A673 (cell line): Measurements from ENCODE around the gene TMEM54. TPM values are rescaled to one million over a fixed set of nuclear protein-coding genes. Genes with fewer than 3 reads are reported as not detected.

Experiments used
- BruUV-seq: library from RNA; stranded (reverse); fragments of 400-500 nt; replicated peaks from 2 replicates; lab custom pipeline; 2021; lab: Mats Ljungman, UMichigan
- CTCF ChIA-PET: fragments of 300-600 bp; sonication (Branson Sonifier 250); formaldehyde crosslinking; loops from one replicate; lab custom pipeline; 2022; ENCODE audit warnings: antibody characterized with exemption; lab: Charles Lee
- POLR2A ChIA-PET: fragments of 300-600 bp; sonication (Branson Sonifier 250); formaldehyde crosslinking; loops from one replicate; lab custom pipeline; 2022; ENCODE audit warnings: antibody characterized with exemption; ENCODE audit not compliant: low non-redundant PET; lab: Charles Lee
- DNase-seq: peaks from one replicate; pipeline ENCODE4 v3.0.0-alpha.2; 2015; ENCODE audit warnings: low spot score
- H3K27ac ChIP-seq: fragments of 200-600 bp; sonication (generic); 2 replicates; pipeline ENCODE4 v1.5.1; 2016; ENCODE audit warnings: mixed run types, low read depth, mild to moderate bottlenecking, mixed read lengths, antibody characterized with exemption, low read length; ENCODE audit not compliant: poor library complexity, severe bottlenecking
- H3K27me3 ChIP-seq: fragments of 200-600 bp; sonication (generic); replicated peaks from 2 replicates; pipeline ENCODE4 v1.6.1; 2017; ENCODE audit warnings: mixed run types, low read depth, mild to moderate bottlenecking, mixed read lengths, antibody characterized with exemption, low read length; ENCODE audit not compliant: insufficient read depth, poor library complexity
- H3K36me3 ChIP-seq: fragments of 200-600 bp; sonication (generic); 2 replicates; pipeline ENCODE4 v1.6.1; 2016; ENCODE audit warnings: mixed run types, mild to moderate bottlenecking, mixed read lengths, antibody characterized with exemption, low read length; ENCODE audit not compliant: insufficient read depth, poor library complexity, severe bottlenecking
- H3K4me1 ChIP-seq: fragments of 200-600 bp; sonication (generic); 2 replicates; pipeline ENCODE4 v1.6.1; 2017; ENCODE audit warnings: mixed run types, mild to moderate bottlenecking, mixed read lengths, antibody characterized with exemption, low read length; ENCODE audit not compliant: insufficient read depth, poor library complexity, severe bottlenecking
- H3K4me3 ChIP-seq: fragments of 200-600 bp; sonication (generic); 2 replicates; pipeline ENCODE4 v1.5.1; 2016; ENCODE audit warnings: low read depth, mixed run types, mild to moderate bottlenecking, mixed read lengths, low read length; ENCODE audit not compliant: poor library complexity, severe bottlenecking
- H3K9me3 ChIP-seq: fragments of 200-600 bp; sonication (generic); 2 replicates; pipeline ENCODE4 v1.6.1; 2016; ENCODE audit warnings: mixed run types, low read depth, mild to moderate bottlenecking, mixed read lengths, antibody characterized with exemption, low read length; ENCODE audit not compliant: poor library complexity, severe bottlenecking
- EZH2 ChIP-seq: fragments of 200-600 bp; sonication (generic); IDR thresholded peaks from 2 replicates; pipeline ENCODE4 v1.6.1; 2017; ENCODE audit warnings: borderline replicate concordance, low read depth, mild to moderate bottlenecking, mixed read lengths, antibody characterized with exemption, low read length; ENCODE audit not compliant: poor library complexity, severe bottlenecking
- intact Hi-C: fragments of 100-400 bp; cut with micrococcal nuclease; formaldehyde crosslinking; loops from one replicate; pipeline ENCODE4 v1.10.0; 2022; ENCODE audit not compliant: unreplicated experiment
- total RNA-seq: library from RNA; stranded (reverse); gene quantifications from 2 replicates; pipeline ENCODE4 v1.2.3, GENCODE V29; 2021
- TF ChIP-seq, protein P1 (sequence below): fragments of 300-800, 200-600 bp; sonication (generic); conservative IDR thresholded peaks from 2 replicates; pipeline ENCODE4 v1.5.1; 2017; ENCODE audit warnings: low read depth, mild to moderate bottlenecking, antibody characterized with exemption, low read length, moderate library complexity, mixed read lengths

TMEM54 gene
- total RNA-seq, 1 experiment from 2014 or later, result 3.2 TPM

DNA sequence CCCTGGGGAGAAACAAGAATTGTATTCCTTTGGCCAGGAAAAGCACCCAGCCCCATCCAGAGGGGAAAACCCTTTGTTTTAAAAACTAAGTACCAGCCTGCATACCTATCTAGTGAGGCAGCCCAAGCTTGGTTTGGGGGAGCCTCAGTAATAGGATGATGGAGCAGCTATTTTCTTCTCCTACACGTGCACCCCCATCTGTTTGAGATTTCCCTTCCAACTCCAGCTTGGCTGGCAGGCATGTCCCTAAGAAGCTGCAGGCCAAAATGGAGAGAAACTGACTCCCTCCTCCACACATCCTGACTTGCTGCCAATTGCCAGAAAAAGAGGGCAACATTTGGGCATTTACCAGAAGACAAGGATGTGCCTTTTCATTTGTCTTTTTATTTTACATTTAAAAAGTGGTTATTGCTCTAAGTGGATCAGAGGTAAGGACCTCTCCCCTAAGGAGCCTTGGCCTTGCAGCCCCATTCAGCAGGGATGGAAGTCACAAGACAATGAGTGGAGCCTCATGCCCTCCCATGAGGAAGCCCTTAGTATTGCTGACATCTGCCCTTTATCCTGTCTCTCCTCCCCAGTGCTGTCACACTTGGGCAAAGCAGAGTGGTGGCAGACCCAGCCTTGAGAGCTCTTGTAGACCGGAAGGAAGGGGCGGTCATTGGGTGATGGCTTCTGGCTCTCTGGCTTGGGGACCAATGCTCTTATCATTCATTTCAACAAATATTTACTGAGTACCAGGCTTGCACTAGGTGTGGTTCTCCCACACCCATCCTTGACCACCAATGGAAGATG lies 39.1 kb downstream of the TMEM54 start:
- POLR2A ChIA-PET, result no interaction called here
- Histone ChIP-seq H3K4me3 (no peak overlapping the region), H3K36me3 (peaks cover 13% of the 10 kb centered on the region), H3K9me3 (no peaks in the 10 kb centered on the region), H3K27ac (no peak overlapping the region), H3K4me1 (no peaks in the 10 kb centered on the region), H3K27me3 (no peaks in the 10 kb centered on the region)
- intact Hi-C loops, result no loop called here
- DNase-seq, result no peak
- no peak for TF ChIP-seq EZH2
- TF ChIP-seq, protein P1, sequence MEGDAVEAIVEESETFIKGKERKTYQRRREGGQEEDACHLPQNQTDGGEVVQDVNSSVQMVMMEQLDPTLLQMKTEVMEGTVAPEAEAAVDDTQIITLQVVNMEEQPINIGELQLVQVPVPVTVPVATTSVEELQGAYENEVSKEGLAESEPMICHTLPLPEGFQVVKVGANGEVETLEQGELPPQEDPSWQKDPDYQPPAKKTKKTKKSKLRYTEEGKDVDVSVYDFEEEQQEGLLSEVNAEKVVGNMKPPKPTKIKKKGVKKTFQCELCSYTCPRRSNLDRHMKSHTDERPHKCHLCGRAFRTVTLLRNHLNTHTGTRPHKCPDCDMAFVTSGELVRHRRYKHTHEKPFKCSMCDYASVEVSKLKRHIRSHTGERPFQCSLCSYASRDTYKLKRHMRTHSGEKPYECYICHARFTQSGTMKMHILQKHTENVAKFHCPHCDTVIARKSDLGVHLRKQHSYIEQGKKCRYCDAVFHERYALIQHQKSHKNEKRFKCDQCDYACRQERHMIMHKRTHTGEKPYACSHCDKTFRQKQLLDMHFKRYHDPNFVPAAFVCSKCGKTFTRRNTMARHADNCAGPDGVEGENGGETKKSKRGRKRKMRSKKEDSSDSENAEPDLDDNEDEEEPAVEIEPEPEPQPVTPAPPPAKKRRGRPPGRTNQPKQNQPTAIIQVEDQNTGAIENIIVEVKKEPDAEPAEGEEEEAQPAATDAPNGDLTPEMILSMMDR, result no peak
- CTCF ChIA-PET, result no interaction called here
- no TSS peak for BruUV-seq

DNA sequence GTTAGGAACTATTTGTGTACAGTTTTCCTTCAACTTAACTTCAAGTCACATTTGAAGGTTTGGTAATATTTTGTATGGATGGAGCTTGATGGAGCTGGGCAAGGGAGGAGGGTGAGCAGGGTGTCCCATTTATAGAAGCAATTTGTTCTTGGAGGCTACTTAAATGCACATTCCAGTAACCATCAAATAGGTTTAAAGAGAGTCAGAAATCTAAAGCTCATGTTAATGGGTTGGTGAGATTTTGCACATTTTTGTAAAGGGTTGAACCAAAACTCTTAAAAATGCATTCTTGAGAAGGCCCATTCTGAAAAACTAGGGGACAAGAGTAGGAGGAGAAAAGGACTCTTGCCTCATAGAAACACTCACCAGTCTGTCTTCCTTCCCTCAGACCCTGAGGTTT lies 40.6 kb downstream of the TMEM54 start:
- Histone ChIP-seq H3K4me1 (no peaks in the 10 kb centered on the region), H3K4me3 (no peak overlapping the region), H3K27me3 (no peaks in the 10 kb centered on the region), H3K9me3 (no peaks in the 10 kb centered on the region), H3K36me3 (peaks cover 18% of the 10 kb centered on the region), H3K27ac (no peak overlapping the region)
- ChIA-PET POLR2A (no interaction called here), CTCF (no interaction called here)
- TF ChIP-seq, protein P1, result no peak
- no peak for TF ChIP-seq EZH2
- BruUV-seq, result no TSS peak
- intact Hi-C loops, result no loop called here
- DNase-seq, result no peak

DNA sequence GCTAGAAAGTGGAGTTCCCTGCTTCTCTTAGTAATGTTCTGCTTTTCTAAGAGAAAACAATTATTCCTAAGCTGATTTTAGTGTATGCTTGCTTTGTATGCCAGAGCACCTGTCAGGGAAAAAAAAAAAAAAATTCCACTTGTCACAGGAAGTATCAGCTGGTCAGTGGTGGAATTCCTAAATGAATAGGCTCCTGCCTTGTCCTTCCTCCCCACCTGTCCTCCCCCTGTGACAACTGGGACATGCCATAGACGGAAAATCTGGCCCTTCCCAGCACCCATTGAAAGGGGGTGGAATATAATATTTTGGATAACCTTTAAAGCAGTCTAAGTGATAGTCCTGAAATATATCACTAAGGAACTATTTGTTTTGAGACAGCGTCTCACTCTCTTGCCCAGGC lies 41.3 kb downstream of the TMEM54 start:
- TF ChIP-seq, protein P1, result no peak
- no peak for TF ChIP-seq EZH2
- DNase-seq, result no peak
- H3K36me3 ChIP-seq, result peaks cover 19% of the 10 kb centered on the region
- intact Hi-C loops, result no loop called here
- no peaks in the 10 kb centered on the region for H3K9me3 ChIP-seq
- CTCF ChIA-PET, result no interaction called here
- H3K27ac ChIP-seq, result no peak overlapping the region
- BruUV-seq, result no TSS peak
- H3K4me3 ChIP-seq, result no peak overlapping the region
- H3K27me3 ChIP-seq, result no peaks in the 10 kb centered on the region
- POLR2A ChIA-PET, result no interaction called here
- no peaks in the 10 kb centered on the region for H3K4me1 ChIP-seq
